ENCODE measurements around the gene FABP7. TPM values are rescaled to one million over a fixed set of nuclear protein-coding genes. Genes with fewer than 3 reads are reported as not detected.

The FABP7 gene
- total RNA-seq, 1 donor from 2014 or later = 17.3 TPM

Other genes starting within 250 kb of the FABP7 start
- 8.7 TPM for gene PKIB, start 169.3 kb upstream of the FABP7 start, total RNA-seq (ENCODE audit: insufficient read depth, low replicate concordance)
- gene SMPDL3A, start 9.5 kb downstream of the FABP7 start, total RNA-seq (ENCODE audit: insufficient read depth, low replicate concordance) = 31.8 TPM
- 4.1 TPM for gene CLVS2, start 216.5 kb downstream of the FABP7 start, total RNA-seq (ENCODE audit: insufficient read depth, low replicate concordance)

Measured in umbilical cord (tissue), 1 donor.